Caco-2 (cell line): ENCODE results near the gene GRIK3. TPM values are rescaled to one million over a fixed set of nuclear protein-coding genes. Genes with fewer than 3 reads are reported as not detected.

Experiments used
- BruUV-seq: library from RNA; stranded (reverse); fragments of 400-500 nt; replicated peaks from 2 replicates; lab custom pipeline; 2021; lab: Mats Ljungman, UMichigan
- CTCF ChIA-PET: fragments of 300-600 bp; sonication (Branson Sonifier 250); formaldehyde crosslinking; loops from one replicate; lab custom pipeline; 2022; ENCODE audit warnings: antibody characterized with exemption; lab: Charles Lee
- POLR2A ChIA-PET: fragments of 300-600 bp; sonication (Branson Sonifier 250); formaldehyde crosslinking; loops from one replicate; lab custom pipeline; 2022; ENCODE audit warnings: antibody characterized with exemption; lab: Charles Lee
- DNase-seq, 2 experiments: peaks; one replicate each; pipeline versions ENCODE4 v3.0.0 to v3.0.0-alpha.2; 2020 to 2022
- H3K27me3 ChIP-seq: replicated peaks from 2 replicates; pipeline ENCODE4 v1.6.0; 2011; ENCODE audit warnings: low read length; ENCODE audit not compliant: control insufficient read depth, insufficient read depth
- H3K36me3 ChIP-seq: 2 replicates; pipeline ENCODE4 v1.5.1; 2011; ENCODE audit warnings: low read length; ENCODE audit not compliant: control insufficient read depth, insufficient read depth
- H3K4me1 ChIP-seq: fragments of 250-450 bp; sonication (Bioruptor Pico); 2 replicates; pipeline ENCODE4 v1.5.1; 2020; ENCODE audit warnings: mild to moderate bottlenecking
- H3K4me3 ChIP-seq: 2 replicates; pipeline ENCODE4 v1.5.1; 2011; ENCODE audit warnings: low read depth, mild to moderate bottlenecking, control low read depth, low read length
- H3K9me3 ChIP-seq: fragments of 250-450 bp; sonication (Bioruptor Pico); 2 replicates; pipeline ENCODE4 v1.5.1; 2020; ENCODE audit warnings: mild to moderate bottlenecking, moderate library complexity
- H3K27ac Mint-ChIP-seq: one replicate; pipeline ENCODE4 v1.8.0; 2022; ENCODE audit warnings: mixed read lengths; ENCODE audit not compliant: unreplicated experiment
- H3K27me3 Mint-ChIP-seq: one replicate; pipeline ENCODE4 v1.8.0; 2022; ENCODE audit warnings: mixed read lengths; ENCODE audit not compliant: insufficient read depth, unreplicated experiment
- H3K36me3 Mint-ChIP-seq: one replicate; pipeline ENCODE4 v1.8.0; 2022; ENCODE audit warnings: mild to moderate bottlenecking, mixed read lengths; ENCODE audit not compliant: insufficient read depth, unreplicated experiment
- H3K4me1 Mint-ChIP-seq: one replicate; pipeline ENCODE4 v1.8.0; 2022; ENCODE audit warnings: low read depth, mixed read lengths; ENCODE audit not compliant: unreplicated experiment
- H3K4me3 Mint-ChIP-seq: one replicate; pipeline ENCODE4 v1.8.0; 2022; ENCODE audit warnings: mild to moderate bottlenecking, moderate library complexity, mixed read lengths; ENCODE audit not compliant: unreplicated experiment
- H3K9me3 Mint-ChIP-seq: one replicate; pipeline ENCODE4 v1.8.0; 2022; ENCODE audit warnings: mixed read lengths; ENCODE audit not compliant: unreplicated experiment
- intact Hi-C: fragments of 100-400 bp; cut with micrococcal nuclease; formaldehyde crosslinking; loops from one replicate; pipeline ENCODE4 v1.10.0; 2022; ENCODE audit not compliant: unreplicated experiment
- total RNA-seq: library from RNA; stranded (reverse); gene quantifications from 2 replicates; pipeline ENCODE4 v1.2.3, GENCODE V29; 2022
- TF ChIP-seq, protein P1 (sequence below), 2 experiments: fragments of 200-600 bp in 1 of 2; IDR thresholded peaks; 1 replicate in 1 of 2; 2 replicates in 1 of 2; pipeline versions ENCODE4 v1.5.1 to v1.8.0; 2011 to 2022; ENCODE audit warnings: antibody characterized with exemption in 1 of 2, control low read depth in 1 of 2, inconsistent platforms in 1 of 2, low read depth in 1 of 2, low read length in 1 of 2, mild to moderate bottlenecking in 1 of 2, moderate library complexity in 1 of 2; ENCODE audit not compliant: insufficient read depth in 1 of 2, severe bottlenecking in 1 of 2, unreplicated experiment in 1 of 2

The GRIK3 gene
- total RNA-seq, 1 experiment from 2014 or later = not detected

DNA sequence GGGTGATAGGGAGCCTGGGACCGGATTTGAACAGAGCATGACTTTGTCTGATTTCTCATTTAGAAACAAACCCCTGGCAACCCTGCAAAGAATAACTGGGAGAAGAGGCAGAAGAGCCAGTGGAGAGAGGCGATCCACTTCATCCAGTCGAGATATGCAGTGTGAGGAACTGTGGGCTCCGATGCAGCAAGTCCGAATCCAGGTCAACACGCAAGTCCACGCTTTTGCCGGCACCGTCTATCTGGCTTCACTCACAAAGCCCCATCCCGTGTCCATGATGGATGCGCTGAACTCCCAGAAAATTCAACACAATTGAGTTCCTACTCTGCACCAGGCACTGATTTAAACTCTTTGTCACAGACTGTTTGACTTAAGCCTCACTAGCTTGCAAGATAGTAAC lies 191.3 kb downstream of the GRIK3 start:
- no peaks in the 10 kb centered on the region for H3K36me3 ChIP-seq
- H3K27ac Mint-ChIP-seq = no peak overlapping the region
- H3K4me3 Mint-ChIP-seq = no peak overlapping the region
- no peaks in the 10 kb centered on the region for H3K9me3 ChIP-seq
- H3K36me3 Mint-ChIP-seq = no peaks in the 10 kb centered on the region
- ChIA-PET POLR2A (no interaction called here), CTCF (no interaction called here)
- H3K27me3 Mint-ChIP-seq = peaks cover 8% of the 10 kb centered on the region
- BruUV-seq = no TSS peak
- no peaks in the 10 kb centered on the region for H3K27me3 ChIP-seq
- DNase-seq = no peak
- no peaks in the 10 kb centered on the region for H3K4me1 ChIP-seq
- TF ChIP-seq, protein P1, sequence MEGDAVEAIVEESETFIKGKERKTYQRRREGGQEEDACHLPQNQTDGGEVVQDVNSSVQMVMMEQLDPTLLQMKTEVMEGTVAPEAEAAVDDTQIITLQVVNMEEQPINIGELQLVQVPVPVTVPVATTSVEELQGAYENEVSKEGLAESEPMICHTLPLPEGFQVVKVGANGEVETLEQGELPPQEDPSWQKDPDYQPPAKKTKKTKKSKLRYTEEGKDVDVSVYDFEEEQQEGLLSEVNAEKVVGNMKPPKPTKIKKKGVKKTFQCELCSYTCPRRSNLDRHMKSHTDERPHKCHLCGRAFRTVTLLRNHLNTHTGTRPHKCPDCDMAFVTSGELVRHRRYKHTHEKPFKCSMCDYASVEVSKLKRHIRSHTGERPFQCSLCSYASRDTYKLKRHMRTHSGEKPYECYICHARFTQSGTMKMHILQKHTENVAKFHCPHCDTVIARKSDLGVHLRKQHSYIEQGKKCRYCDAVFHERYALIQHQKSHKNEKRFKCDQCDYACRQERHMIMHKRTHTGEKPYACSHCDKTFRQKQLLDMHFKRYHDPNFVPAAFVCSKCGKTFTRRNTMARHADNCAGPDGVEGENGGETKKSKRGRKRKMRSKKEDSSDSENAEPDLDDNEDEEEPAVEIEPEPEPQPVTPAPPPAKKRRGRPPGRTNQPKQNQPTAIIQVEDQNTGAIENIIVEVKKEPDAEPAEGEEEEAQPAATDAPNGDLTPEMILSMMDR (IDR thresholded peaks at IDR 0.05; ENCODE audit: insufficient read depth in 1 of 2, low read depth in 1 of 2, low read length in 1 of 2, severe bottlenecking in 1 of 2, unreplicated experiment in 1 of 2) = no peak
- H3K4me3 ChIP-seq = no peak overlapping the region
- H3K9me3 Mint-ChIP-seq = no peaks in the 10 kb centered on the region
- intact Hi-C loops = no loop called here
- no peaks in the 10 kb centered on the region for H3K4me1 Mint-ChIP-seq

DNA sequence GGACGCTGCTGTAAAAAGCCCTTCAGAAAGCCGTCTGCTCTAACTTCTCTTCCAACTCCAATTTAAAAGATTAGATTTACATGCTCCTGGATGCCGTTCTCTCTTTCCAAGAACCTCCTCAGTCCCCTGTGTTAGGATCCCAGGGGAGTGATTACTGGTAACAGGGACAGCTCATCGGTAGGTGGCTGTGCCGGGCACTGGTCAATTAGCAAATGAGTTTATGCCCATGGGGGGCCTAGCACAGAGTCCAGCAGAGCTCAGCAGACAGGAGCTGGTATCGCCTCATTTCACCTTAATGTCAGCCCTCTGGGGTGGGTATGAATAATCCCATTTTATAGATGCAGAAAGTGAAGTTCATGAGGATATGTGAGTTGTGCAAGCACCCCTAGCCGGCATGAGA lies 191.9 kb downstream of the GRIK3 start:
- TF ChIP-seq, protein P1 (IDR thresholded peaks at IDR 0.05; ENCODE audit: insufficient read depth in 1 of 2, low read depth in 1 of 2, low read length in 1 of 2, severe bottlenecking in 1 of 2, unreplicated experiment in 1 of 2) = no peak
- H3K27ac Mint-ChIP-seq = no peak overlapping the region
- H3K27me3 Mint-ChIP-seq = peaks cover 10% of the 10 kb centered on the region

GRCh38 chr1:36839485-36839884 lies 194.8 kb downstream of the GRIK3 start:
- ChIA-PET POLR2A (no interaction called here), CTCF (no interaction called here)
- no peak for DNase-seq
- Mint-ChIP-seq H3K27me3 (peaks cover 25% of the 10 kb centered on the region), H3K4me3 (no peak overlapping the region), H3K36me3 (no peaks in the 10 kb centered on the region), H3K27ac (no peak overlapping the region), H3K4me1 (no peaks in the 10 kb centered on the region), H3K9me3 (no peaks in the 10 kb centered on the region)
- H3K4me3 ChIP-seq = no peak overlapping the region
- H3K27me3 ChIP-seq = no peaks in the 10 kb centered on the region
- no TSS peak for BruUV-seq
- TF ChIP-seq, protein P1 (IDR thresholded peaks at IDR 0.05; ENCODE audit: insufficient read depth in 1 of 2, low read depth in 1 of 2, low read length in 1 of 2, severe bottlenecking in 1 of 2, unreplicated experiment in 1 of 2) = no peak
- H3K4me1 ChIP-seq = no peaks in the 10 kb centered on the region
- no peaks in the 10 kb centered on the region for H3K36me3 ChIP-seq
- no peaks in the 10 kb centered on the region for H3K9me3 ChIP-seq
- intact Hi-C loops = no loop called here

More for the DNA sequence above, 191.9 kb downstream of the GRIK3 start:
- intact Hi-C loops = no loop called here
- Mint-ChIP-seq H3K4me1 (no peaks in the 10 kb centered on the region), H3K36me3 (no peaks in the 10 kb centered on the region), H3K4me3 (no peak overlapping the region), H3K9me3 (no peaks in the 10 kb centered on the region)
- no peaks in the 10 kb centered on the region for H3K4me1 ChIP-seq
- ChIA-PET POLR2A (no interaction called here), CTCF (interaction anchor here (0.6 kb wide), 1 partner anchor 18 kb away, joined by 3 read pairs; no protein-coding TSS in a partner anchor)
- no TSS peak for BruUV-seq
- no peak for DNase-seq
- H3K27me3 ChIP-seq = no peaks in the 10 kb centered on the region
- H3K9me3 ChIP-seq = no peaks in the 10 kb centered on the region
- H3K4me3 ChIP-seq = no peak overlapping the region
- H3K36me3 ChIP-seq = no peaks in the 10 kb centered on the region
